SK-N-MC (cell line): Measurements from ENCODE around the gene FAM110A.

ENCODE experiments used
- EZH2 ChIP-seq: fragments of 200-600 bp; sonication (generic); IDR thresholded peaks from one replicate; pipeline ENCODE4 v1.6.1; 2017; ENCODE audit warnings: antibody characterized with exemption
- POLR2AphosphoS5 ChIP-seq: IDR thresholded peaks from 2 replicates; pipeline ENCODE4 v1.6.1; 2012; ENCODE audit warnings: mild to moderate bottlenecking, low read depth, low read length, borderline replicate concordance

- no peak for TF ChIP-seq EZH2
- no peak for TF ChIP-seq POLR2AphosphoS5
Observed at GRCh38 chr20:848193-848592, 14.7 kb downstream of the FAM110A start.
